Cerebellar cortex (tissue), 1 donor: ENCODE measurements around the gene PIP4K2A.
"Not testable (repeated sequence)": the region's sequence is repeated elsewhere in the genome, so short reads cannot be mapped to it uniquely, and the experiment has no call there.

ENCODE experiments used
- DNase-seq: peaks from one replicate; pipeline ENCODE4 v3.0.0-alpha.2; 2015; ENCODE audit warnings: low spot score

PIP4K2A gene

GRCh38 chr10:22693860-22694259 is 20.5 kb downstream of the PIP4K2A start:
- DNase-seq: no peak

GRCh38 chr10:22693371-22693784 is 21.0 kb downstream of the PIP4K2A start:
- no peak for DNase-seq

GRCh38 chr10:22692119-22692518 is 22.3 kb downstream of the PIP4K2A start:
- not testable (repeated sequence) for DNase-seq

GRCh38 chr10:22690614-22691431 is 23.6 kb downstream of the PIP4K2A start:
- DNase-seq: no peak

GRCh38 chr10:22690158-22690557 is 24.2 kb downstream of the PIP4K2A start:
- DNase-seq: no peak

- DNase-seq: no peak
These were observed 28.0 kb downstream of the PIP4K2A start for GRCh38 chr10:22686347-22686746.

GRCh38 chr10:22685926-22686325 is 28.5 kb downstream of the PIP4K2A start:
- no peak for DNase-seq

- no peak for DNase-seq
These were observed 29.7 kb downstream of the PIP4K2A start for GRCh38 chr10:22684699-22685098.

- no peak for DNase-seq
These were observed 31.3 kb downstream of the PIP4K2A start for GRCh38 chr10:22683140-22683389.

- no peak for DNase-seq
These were observed 31.9 kb downstream of the PIP4K2A start for GRCh38 chr10:22682237-22683139.

GRCh38 chr10:22681783-22682183 is 32.6 kb downstream of the PIP4K2A start:
- DNase-seq: no peak

GRCh38 chr10:22681301-22681700 is 33.1 kb downstream of the PIP4K2A start:
- DNase-seq: no peak

- DNase-seq: no peak
These were observed 34.8 kb downstream of the PIP4K2A start for GRCh38 chr10:22679608-22680007.

GRCh38 chr10:22677333-22677732 is 37.0 kb downstream of the PIP4K2A start:
- DNase-seq: no peak

GRCh38 chr10:22676435-22676834 is 37.9 kb downstream of the PIP4K2A start:
- DNase-seq: no peak

GRCh38 chr10:22674573-22674930 is 39.8 kb downstream of the PIP4K2A start:
- DNase-seq: no peak

- no peak for DNase-seq
These were observed 40.4 kb downstream of the PIP4K2A start for GRCh38 chr10:22673785-22674572.

- DNase-seq: no peak
These were observed 41.3 kb downstream of the PIP4K2A start for GRCh38 chr10:22673091-22673392.

GRCh38 chr10:22672319-22673090 is 41.9 kb downstream of the PIP4K2A start:
- DNase-seq: no peak

- no peak for DNase-seq
These were observed 43.6 kb downstream of the PIP4K2A start for GRCh38 chr10:22670788-22671187.

GRCh38 chr10:22669163-22669711 is 45.1 kb downstream of the PIP4K2A start:
- no peak for DNase-seq

- no peak for DNase-seq
These were observed 47.3 kb downstream of the PIP4K2A start for GRCh38 chr10:22667093-22667480.
